Measurements from ENCODE around the gene DCST2.

The DCST2 gene

DNA sequence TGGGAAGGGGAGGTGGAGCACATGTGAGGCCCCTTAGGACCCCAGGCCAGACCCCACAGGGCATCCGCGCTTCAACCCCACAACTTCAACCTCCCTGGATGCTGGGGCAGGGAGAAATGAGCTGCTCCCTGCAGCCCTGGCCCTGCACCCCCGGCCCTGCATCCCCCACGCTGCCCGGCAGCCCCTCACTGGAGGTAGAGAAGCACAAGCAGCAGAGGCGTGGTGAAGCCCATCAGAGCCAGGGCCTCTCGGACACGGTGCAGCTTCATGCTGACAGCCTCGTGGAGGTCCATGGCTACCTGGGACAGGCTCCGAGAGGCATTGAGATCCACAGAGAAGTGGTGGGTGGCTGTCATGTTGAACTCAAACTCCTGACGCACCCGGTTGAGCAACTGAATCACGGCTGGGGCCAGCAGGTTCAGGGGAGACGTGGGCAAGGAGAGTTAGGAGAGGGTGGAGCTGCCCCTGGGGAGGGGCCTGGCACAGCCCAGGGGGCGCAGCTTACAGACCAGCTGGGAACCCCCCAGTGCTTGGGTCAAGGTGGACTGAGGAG, 3.3 kb downstream of the DCST2 start:
- no peak for DNase-seq

DNA sequence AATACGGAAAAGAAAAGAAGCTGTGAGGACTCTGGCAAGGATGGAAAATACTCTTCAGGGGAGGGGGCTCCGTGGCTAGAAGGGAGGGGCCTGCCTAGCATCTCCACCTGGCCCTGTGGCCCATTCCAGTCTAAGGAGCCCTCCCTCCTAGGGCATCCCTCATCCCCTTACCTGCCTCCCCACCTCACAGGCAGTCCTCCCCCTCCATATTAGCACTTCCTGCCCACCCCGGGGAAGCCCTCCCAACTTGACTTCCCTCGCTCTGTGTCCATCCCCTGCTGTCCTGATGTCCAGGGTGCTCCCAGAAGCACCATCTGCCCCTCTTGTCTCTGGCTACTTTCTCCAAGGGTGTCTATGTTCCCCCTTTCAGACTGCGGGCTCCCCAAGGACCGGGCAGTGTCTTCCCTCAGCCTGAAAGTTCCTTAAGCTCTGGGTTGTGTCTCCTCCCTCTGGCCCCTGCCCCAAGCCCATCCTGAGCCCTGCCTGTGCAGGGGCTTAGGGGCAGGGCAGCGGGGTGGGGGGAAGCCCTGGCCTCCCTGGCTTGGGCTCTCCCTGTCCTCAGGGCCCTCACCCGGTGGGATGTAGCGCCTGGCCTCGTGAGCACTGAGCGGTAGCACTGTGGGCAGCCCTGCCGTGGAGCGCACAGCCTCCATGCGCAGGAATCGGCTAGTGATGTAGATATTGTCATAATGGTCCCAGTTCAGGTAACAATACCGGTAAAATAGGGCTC, 3.9 kb downstream of the DCST2 start:
- no peak for DNase-seq

DNA sequence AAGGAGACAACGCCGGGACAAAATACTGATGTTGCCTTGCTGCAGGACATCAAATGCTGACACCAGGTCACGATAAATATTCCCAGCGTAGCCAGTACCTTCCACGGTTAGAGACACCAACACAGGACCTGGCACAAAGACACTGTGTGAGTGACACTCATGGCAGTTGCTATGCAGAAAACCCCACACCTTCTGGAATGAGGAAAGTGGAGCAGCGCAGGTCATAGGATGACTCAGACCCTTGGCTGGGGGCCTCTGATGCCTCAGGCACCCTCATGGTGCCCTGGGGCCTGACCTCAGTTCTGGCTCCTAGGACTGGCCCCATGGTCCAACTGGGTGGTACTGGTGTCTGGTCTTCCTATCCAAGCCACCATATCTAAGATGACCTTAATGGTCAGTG, 7.0 kb downstream of the DCST2 start:
- DNase-seq, result no peak

DNA sequence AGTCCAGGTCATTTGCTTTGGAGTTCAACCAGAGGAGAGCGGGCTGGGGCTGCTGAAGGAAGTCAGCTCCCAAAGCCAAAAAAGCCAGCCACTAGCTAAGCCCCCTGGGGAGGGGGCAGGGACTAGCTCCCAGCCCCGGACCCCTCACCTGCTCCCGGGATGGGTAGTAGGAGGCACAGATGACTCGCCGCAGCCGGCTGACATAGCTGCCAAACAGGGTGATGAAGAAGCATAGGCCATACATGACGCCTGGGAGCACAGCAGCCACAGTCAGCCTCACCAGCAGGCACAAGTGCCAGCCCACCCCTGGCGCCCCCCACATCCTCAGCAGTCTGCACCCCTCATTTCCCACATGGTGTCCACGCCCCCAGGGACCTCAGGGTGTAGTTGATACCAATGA, 7.4 kb downstream of the DCST2 start:
- no peak for DNase-seq

DNA sequence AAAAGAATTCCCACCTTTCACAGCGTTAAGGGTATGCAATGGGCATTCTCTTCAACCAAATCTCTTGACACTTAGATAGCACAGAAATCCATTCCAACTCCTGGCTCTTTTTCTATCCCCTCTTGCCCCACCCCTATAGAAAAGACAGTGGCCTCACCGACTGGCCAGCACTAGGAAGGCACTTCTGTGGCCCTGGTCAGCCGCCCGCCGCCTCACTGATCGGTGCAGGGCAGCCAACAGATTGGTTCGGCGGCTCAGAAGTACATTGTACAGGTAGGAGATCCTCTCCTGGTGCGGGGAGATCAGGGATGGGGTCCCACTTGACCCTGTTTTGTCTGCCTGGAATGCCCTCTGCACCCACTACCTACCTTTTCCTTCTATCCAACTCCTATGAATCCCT, 9.3 kb downstream of the DCST2 start:
- no peak for DNase-seq

DNA sequence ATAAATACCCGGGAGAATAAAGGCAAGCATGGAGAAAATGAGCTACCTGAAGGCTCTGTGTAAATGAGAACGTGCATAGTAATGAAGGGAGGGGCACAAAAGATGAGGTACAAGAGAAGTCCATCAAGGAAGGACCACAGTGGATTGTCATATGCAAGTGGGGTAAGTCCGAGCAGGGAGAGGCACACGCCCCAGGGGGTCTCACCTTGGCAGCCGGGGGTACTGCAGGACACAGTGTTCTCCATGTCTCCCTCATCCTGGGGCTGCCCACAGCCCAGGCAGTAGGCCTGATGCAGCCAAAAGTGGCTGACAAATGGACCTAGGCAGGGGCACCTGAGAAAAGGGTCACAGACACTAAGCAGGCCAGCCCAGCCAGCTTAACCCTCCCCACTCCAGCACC, 10.0 kb downstream of the DCST2 start:
- no peak for DNase-seq

DNA sequence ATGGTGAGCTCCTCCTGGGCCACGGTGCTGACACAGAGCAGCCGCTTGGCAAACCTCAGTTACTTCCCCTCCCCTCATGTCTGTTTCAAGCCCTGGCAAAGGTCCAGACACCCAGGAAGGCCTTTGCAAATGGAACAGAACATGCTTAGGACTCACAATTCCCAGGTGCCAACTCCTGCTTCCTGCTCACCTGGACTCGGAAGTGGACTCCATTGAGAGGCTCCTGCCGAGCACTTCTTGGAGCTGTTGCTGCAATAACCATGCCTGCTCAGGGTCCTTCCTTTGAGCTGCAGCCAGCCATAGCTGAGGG, 10.7 kb downstream of the DCST2 start:
- DNase-seq, result no peak

DNA sequence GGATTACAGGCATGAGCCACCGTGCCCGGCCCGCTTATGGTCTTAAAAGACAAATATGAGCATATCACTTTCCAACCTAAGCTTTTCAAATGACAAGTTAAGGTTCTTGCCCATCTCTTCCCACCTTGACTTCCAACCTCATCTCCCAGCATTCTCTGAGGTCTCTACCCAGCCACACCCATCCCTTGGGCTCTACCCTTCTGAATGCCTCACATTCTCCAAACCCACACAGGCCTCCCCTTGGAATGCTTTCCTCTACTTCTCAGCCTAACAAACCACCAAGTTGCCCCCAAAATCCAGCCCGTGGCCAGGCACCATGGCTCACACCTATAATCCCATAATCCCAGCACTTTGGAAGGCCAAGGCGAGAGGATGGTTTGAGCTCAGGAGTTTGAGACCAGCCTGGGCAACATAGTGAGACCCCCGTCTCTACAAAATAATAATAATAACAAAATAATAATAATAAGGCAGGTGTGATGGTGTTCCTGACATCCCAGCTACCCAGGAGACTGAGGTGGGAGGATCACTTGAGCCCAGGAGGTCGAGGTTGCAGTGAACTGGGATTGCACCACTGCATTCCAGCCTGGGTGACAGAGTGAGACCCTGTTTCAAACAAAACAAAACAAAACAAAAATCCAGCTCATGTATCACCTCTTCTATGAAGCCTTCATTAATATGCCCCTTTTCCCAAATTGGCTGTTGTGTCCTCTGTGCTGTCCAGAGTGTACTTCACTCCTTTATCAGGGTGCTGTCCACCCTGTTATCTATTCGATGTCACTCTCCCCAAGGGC, 11.2 kb downstream of the DCST2 start:
- no peak for DNase-seq

DNA sequence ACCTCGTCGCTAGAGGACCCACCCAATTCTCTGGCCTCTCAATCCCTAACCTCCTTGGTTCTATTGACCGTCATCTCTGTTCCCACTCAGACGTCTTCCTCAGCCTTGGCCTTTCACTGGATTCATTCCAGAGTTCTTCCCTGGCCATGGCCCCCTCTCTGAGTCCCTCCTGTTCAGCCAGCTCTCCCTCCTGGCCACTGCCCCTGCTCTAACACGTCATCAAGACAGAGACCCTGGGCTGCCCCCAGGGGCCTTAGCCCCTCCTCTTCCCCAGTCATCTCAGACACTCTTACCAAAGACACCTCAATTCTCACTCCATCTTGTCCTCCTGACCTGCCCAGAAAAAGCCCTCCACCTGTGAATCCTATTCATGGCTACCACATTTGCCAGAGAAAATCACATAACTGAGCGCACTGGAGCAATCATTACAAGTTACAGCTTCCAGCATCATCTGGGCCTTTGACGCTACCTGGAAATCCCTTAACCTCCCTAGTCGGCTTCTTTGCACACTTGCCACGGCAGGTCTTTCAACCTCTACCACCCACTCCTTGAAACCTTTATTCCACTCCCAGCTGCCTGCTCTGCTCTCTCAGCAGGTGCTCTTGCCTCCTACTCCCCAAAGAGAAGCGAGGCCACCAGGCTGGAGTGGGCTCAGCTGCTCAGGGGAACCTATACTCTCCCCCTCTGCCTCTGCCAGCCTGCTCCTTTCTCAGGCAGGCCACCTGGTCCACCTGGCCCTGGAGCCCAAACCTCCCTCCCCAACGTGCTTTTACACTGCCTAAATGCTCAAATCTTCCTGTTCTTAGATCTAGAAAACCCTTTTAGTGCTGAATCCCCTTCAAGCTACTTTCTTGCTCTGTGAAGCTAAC, 14.0 kb downstream of the DCST2 start:
- no peak for DNase-seq

DNA sequence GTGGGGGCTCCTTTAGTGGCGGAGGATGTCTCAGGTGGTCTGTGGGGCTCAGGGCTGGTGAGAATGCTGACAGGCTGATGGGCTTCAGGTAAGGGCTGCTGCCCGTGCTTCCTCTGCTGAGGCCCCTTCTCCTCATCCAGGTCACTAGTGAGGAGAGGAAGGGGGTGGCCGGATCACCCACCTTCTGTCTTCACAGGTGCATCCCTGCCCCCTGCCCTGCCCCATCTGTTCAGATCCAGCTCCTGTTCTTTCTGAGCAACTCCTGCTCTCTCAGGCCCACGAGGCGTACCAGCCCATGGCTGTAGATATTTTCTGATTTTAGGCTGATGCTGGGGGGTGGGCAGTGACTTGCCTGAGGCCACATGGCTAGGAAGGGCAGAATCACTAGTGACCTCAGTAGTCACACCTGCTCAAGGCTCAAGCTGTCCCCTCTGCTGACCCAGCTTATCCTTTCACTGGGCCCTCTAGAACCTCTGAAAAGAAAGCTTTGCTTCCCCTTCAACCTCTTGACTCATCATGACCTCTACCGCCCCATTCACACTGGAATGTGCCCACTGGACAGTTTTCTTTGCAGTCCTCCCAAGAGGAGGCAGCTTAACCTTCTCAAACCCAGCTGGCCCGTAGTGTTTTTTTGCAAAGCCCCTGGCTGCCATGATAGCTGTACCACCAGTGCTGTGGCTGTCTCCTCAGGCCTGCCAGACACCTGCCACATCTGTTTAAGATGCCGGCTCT, 14.8 kb downstream of the DCST2 start:
- DNase-seq, result no peak

DNA sequence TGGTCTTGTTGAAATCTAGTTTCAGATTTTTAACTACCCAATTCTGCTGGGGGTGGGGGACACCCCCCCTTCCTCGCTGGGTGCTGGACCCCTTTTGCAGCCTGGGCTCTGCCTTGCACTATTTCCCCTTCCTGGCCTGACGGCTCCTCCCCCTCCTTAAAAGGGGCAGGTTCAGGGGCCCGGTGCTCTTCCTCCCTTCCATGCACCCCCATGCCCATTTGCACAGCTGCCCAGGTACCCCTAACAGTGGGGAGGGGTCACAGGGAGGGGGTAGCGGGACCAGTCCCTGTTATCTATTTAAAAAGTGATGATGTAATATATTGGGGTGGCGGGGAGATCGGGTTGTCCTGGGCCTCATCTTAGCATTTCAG, 15.7 kb downstream of the DCST2 start:
- no peak for DNase-seq

DNA sequence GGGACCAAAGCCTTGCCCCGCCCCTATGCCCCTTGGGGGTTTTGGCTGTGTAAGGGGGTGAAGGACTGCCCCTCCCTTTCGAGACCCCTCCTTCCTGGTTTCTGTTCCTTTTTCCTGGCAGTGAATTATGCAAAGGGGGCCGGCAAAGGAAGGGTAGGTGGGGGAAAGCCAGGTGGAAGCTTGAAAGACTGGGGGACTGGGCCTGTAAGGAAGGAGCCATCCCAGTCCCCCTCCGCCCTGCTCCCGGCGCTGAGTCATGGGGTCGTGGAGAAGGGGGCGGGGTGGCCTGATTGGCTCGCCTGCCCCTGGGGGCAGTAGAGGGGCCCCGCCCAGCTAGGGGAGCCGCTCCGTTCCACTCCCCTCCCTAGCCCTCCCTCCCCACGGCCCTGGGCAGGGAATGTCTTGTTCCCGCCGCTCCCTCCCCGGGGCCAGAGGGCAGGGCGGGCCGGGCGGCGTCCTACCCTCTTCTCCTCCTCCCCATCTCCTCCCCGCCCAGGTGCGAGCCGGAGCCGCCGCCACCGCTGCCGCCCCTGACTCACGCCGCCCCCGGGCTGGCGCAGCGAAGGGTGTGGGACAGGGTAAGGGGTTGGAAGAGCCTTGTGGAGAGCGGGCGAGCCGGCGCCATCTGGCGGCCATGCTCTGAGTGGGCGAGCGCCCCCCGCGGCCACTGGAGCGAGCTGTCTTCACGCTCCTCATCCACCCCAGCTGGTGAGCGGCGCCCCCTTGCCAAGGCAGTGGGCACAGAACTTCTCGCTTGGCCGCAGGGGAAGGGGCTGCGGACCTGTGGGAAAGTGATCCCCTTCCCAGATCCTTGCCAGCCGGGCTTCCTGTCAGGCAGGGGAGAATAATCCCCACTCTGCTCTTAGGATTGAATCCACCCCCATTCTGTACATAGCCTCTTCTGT, 16.3 kb downstream of the DCST2 start:
- DNase-seq, result peak in 55 of 56 donors; percentile 39 to 92 (median 73)

DNA sequence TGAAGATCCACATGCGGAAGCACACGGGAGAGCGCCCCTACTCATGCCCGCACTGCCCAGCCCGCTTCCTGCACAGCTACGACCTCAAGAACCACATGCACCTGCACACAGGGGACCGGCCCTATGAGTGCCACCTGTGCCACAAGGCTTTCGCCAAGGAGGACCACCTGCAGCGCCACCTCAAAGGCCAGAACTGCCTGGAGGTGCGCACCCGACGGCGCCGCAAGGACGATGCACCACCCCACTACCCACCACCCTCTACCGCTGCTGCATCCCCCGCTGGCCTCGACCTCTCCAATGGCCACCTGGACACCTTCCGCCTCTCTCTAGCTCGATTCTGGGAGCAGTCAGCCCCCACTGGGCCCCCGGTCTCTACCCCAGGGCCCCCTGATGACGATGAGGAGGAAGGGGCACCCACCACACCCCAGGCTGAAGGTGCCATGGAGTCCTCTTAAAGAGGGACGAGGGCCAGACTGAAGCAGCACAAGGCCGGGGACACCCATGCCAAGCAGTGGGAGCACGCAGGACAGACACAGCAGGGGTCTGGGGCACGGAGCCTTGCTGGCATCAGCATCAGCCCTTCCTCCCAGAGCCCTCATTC, 17.2 kb downstream of the DCST2 start:
- DNase-seq, result no peak

DNA sequence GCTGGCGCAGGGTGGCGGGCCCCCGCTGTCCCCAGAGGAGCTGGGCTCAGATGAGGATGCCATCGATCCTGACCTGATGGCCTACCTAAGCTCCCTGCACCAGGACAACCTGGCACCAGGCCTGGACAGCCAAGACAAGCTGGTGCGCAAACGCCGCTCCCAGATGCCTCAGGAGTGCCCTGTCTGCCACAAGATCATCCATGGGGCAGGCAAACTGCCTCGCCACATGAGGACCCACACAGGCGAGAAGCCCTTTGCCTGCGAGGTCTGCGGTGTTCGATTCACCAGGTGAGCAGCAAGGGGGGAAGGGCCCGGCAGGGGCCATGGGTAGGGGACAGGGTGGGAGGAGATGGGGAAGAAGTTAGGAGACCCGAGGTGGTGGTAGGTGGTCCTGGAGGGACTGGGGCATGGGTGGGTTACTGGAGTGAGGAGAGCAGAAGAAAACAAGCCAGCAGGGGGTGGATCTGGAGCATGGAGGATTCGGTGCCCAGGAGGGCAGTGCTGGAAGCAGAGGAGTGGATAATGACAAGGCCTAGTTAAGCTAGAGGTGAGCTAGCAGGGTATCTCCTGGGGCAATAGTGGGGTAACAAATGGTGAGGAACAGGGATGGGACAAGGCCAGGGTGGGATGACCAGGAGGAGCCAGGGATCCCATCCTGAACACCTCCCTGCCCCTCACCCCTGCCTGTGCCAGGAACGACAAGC, 17.9 kb downstream of the DCST2 start:
- DNase-seq, result no peak

DNA sequence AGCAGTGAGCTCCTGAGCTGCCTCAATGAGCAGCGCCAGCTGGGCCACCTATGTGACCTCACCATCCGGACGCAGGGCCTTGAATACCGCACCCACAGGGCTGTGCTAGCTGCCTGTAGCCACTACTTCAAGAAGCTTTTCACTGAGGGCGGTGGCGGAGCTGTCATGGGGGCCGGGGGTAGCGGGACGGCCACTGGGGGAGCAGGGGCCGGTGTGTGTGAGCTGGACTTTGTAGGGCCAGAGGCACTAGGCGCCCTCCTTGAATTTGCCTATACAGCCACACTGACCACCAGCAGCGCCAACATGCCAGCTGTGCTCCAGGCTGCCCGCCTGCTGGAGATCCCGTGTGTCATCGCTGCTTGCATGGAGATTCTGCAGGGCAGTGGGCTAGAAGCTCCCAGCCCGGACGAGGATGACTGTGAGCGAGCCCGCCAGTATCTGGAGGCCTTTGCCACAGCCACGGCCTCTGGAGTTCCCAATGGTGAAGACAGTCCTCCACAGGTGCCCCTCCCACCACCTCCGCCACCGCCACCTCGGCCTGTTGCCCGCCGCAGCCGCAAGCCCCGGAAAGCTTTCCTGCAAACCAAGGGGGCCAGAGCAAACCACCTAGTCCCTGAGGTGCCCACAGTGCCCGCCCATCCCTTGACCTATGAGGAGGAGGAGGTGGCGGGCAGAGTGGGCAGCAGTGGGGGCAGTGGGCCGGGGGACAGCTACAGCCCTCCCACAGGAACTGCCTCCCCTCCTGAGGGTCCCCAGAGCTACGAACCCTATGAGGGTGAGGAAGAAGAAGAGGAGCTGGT, 18.7 kb downstream of the DCST2 start:
- no peak for DNase-seq

DNA sequence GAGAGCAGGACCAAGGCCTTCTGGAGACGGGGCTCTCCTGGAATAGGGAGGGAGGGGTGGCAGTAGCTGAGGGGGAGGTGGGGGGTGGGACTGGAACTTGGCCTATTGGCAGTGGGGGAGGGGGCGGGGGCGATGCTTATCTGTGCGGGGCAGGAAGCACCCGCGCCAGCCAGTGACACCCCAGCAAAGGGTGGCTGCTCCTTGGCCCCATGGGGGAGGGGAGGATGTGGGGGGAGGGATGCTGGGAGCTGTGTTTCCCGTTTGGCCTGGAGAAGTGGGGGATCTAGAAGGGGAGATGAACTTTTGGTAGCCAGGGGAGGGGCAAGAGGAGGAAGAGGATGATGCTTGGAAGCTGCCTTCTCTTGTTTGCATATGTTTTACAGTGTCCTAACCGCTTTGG, 19.9 kb downstream of the DCST2 start:
- no peak for DNase-seq

DNA sequence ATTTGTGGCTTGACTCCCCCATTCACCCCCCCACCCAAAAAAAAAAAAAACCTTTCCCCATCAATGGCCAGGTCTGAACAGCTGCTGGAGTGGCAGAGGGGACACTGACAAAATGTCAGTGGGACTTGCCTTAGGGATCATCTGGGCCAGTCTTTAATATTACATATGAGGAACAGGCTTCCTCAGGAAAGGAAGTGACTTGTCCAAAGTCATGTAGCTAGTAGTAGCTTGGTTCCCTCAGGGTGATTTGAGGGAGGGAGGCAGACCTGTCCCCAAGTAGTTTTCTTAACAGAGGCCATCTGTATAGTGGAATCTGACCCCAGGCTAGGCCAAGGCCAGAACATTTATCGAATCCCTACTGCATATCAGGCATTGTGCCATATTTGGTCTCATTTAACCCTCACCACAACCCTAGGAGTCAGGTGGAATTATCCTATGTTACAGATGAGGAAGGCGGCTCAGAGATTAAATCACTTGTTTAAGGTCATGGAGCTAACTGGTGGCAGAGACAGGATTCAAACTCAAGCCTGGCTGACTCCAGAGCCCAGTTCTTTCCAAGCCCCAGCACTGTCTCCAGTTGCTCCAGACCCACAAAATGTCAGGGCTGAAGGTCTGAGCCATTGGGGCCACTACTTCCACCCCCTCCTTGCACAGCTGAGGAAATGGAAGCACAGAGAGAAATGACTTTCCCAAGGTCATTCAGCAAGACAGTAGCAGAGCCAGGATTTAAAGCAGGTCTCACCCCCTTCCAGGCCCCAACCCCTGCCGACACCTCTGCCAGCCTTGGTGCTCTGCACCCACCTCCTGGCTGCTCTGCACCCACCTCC, 20.6 kb downstream of the DCST2 start:
- DNase-seq, result no peak

Measured in amygdala (tissue), 56 donors.